Activated T-cell treated with anti-CD3 and anti-CD28 coated beads, Interleukin-2, amount 50 U/mL, for 4 hours (primary cell): Measurements from ENCODE around the gene FDX1. TPM values are rescaled to one million over a fixed set of nuclear protein-coding genes. Genes with fewer than 3 reads are reported as not detected.

ENCODE experiments used
- ATAC-seq, 2 donors: fragments of 200-7000 bp; cut with Tn5 transposase; one replicate each; pipeline ENCODE4 v1.10.0; 2021
- DNase-seq: peaks from one replicate; pipeline ENCODE4 v3.0.0-alpha.2; 2020
- H3K27me3 Mint-ChIP-seq: one replicate; pipeline ENCODE4 v1.8.0; 2021; ENCODE audit warnings: low read depth, mixed read lengths
- H3K36me3 Mint-ChIP-seq: one replicate; pipeline ENCODE4 v1.8.0; 2022; ENCODE audit warnings: mixed read lengths; ENCODE audit not compliant: insufficient read depth
- H3K4me1 Mint-ChIP-seq: one replicate; pipeline ENCODE4 v1.8.0; 2021; ENCODE audit warnings: low read depth, mixed read lengths
- H3K4me3 Mint-ChIP-seq: one replicate; pipeline ENCODE4 v1.8.0; 2021; ENCODE audit warnings: mild to moderate bottlenecking, moderate library complexity, mixed read lengths
- H3K9me3 Mint-ChIP-seq: one replicate; pipeline ENCODE4 v1.8.0; 2021; ENCODE audit warnings: mixed read lengths
- total RNA-seq, 3 donors: library from RNA; stranded (reverse); gene quantifications; one replicate each; pipeline ENCODE4 v1.2.1, GENCODE V29; 2021

FDX1 gene
- total RNA-seq, 3 donors from 2014 or later = 16.0 to 17.1 (median 16.0) TPM

GRCh38 chr11:110438017-110438416 is 8.3 kb downstream of the FDX1 start:
- no peaks in the 10 kb centered on the region for H3K27me3 Mint-ChIP-seq
- no peaks in the 10 kb centered on the region for H3K9me3 Mint-ChIP-seq
- no peak for ATAC-seq
- no peak for DNase-seq
- no peak overlapping the region for H3K4me3 Mint-ChIP-seq
- peaks cover 42% of the 10 kb centered on the region for H3K36me3 Mint-ChIP-seq
- H3K4me1 Mint-ChIP-seq = peaks cover 44% of the 10 kb centered on the region

- ATAC-seq (no peak), DNase-seq (no peak)
- Mint-ChIP-seq H3K4me3 (no peak overlapping the region), H3K4me1 (peaks cover 18% of the 10 kb centered on the region), H3K27me3 (no peaks in the 10 kb centered on the region), H3K9me3 (no peaks in the 10 kb centered on the region), H3K36me3 (peaks cover 47% of the 10 kb centered on the region)
Observed at GRCh38 chr11:110445437-110445836, 15.7 kb downstream of the FDX1 start.

GRCh38 chr11:110446061-110446460 is 16.3 kb downstream of the FDX1 start:
- no peak for ATAC-seq
- no peaks in the 10 kb centered on the region for H3K9me3 Mint-ChIP-seq
- H3K36me3 Mint-ChIP-seq = peaks cover 44% of the 10 kb centered on the region
- DNase-seq = no peak
- no peaks in the 10 kb centered on the region for H3K27me3 Mint-ChIP-seq
- peaks cover 17% of the 10 kb centered on the region for H3K4me1 Mint-ChIP-seq
- H3K4me3 Mint-ChIP-seq = no peak overlapping the region

GRCh38 chr11:110446594-110446993 is 16.8 kb downstream of the FDX1 start:
- no peak for DNase-seq
- Mint-ChIP-seq H3K4me3 (no peak overlapping the region), H3K36me3 (peaks cover 38% of the 10 kb centered on the region)

GRCh38 chr11:110447343-110447742 is 17.6 kb downstream of the FDX1 start:
- peaks cover 38% of the 10 kb centered on the region for H3K36me3 Mint-ChIP-seq
- no peak overlapping the region for H3K4me3 Mint-ChIP-seq
- ATAC-seq (no peak), DNase-seq (no peak)
- no peaks in the 10 kb centered on the region for H3K9me3 Mint-ChIP-seq
- H3K27me3 Mint-ChIP-seq = no peaks in the 10 kb centered on the region
- peaks cover 24% of the 10 kb centered on the region for H3K4me1 Mint-ChIP-seq

More at GRCh38 chr11:110446594-110446993, 16.8 kb downstream of the FDX1 start:
- peaks cover 19% of the 10 kb centered on the region for H3K4me1 Mint-ChIP-seq
- no peaks in the 10 kb centered on the region for H3K9me3 Mint-ChIP-seq
- no peak for ATAC-seq
- H3K27me3 Mint-ChIP-seq = no peaks in the 10 kb centered on the region

GRCh38 chr11:110447897-110448745 is 18.4 kb downstream of the FDX1 start:
- Mint-ChIP-seq H3K4me3 (no peak overlapping the region), H3K9me3 (no peaks in the 10 kb centered on the region), H3K4me1 (peaks cover 28% of the 10 kb centered on the region), H3K36me3 (peaks cover 30% of the 10 kb centered on the region), H3K27me3 (no peaks in the 10 kb centered on the region)
- ATAC-seq (no peak), DNase-seq (no peak)

GRCh38 chr11:110450246-110450645 is 20.5 kb downstream of the FDX1 start:
- peaks cover 35% of the 10 kb centered on the region for H3K4me1 Mint-ChIP-seq
- ATAC-seq = no peak
- peaks cover 23% of the 10 kb centered on the region for H3K36me3 Mint-ChIP-seq
- no peaks in the 10 kb centered on the region for H3K9me3 Mint-ChIP-seq
- no peak for DNase-seq
- no peak overlapping the region for H3K4me3 Mint-ChIP-seq
- no peaks in the 10 kb centered on the region for H3K27me3 Mint-ChIP-seq

- peaks cover 38% of the 10 kb centered on the region for H3K4me1 Mint-ChIP-seq
- DNase-seq = no peak
- no peaks in the 10 kb centered on the region for H3K9me3 Mint-ChIP-seq
- no peak for ATAC-seq
- peaks cover 16% of the 10 kb centered on the region for H3K36me3 Mint-ChIP-seq
- no peaks in the 10 kb centered on the region for H3K27me3 Mint-ChIP-seq
- no peak overlapping the region for H3K4me3 Mint-ChIP-seq
Observed at GRCh38 chr11:110452720-110453119, 23.0 kb downstream of the FDX1 start.

GRCh38 chr11:110453684-110454354 is 24.1 kb downstream of the FDX1 start:
- Mint-ChIP-seq H3K36me3 (peaks cover 19% of the 10 kb centered on the region), H3K4me3 (no peak overlapping the region), H3K9me3 (no peaks in the 10 kb centered on the region), H3K27me3 (no peaks in the 10 kb centered on the region), H3K4me1 (peaks cover 35% of the 10 kb centered on the region)
- peak in 1 of 2 donors; percentile 40 for ATAC-seq
- DNase-seq = no peak

GRCh38 chr11:110454609-110455008 is 24.9 kb downstream of the FDX1 start:
- H3K27me3 Mint-ChIP-seq = no peaks in the 10 kb centered on the region
- H3K9me3 Mint-ChIP-seq = no peaks in the 10 kb centered on the region
- H3K4me1 Mint-ChIP-seq = peaks cover 35% of the 10 kb centered on the region
- ATAC-seq (peak; percentile 27 to 57), DNase-seq (no peak)
- no peak overlapping the region for H3K4me3 Mint-ChIP-seq
- peaks cover 21% of the 10 kb centered on the region for H3K36me3 Mint-ChIP-seq

GRCh38 chr11:110455718-110456117 is 26.0 kb downstream of the FDX1 start:
- Mint-ChIP-seq H3K4me1 (peaks cover 35% of the 10 kb centered on the region), H3K36me3 (peaks cover 27% of the 10 kb centered on the region), H3K9me3 (no peaks in the 10 kb centered on the region), H3K4me3 (no peak overlapping the region), H3K27me3 (no peaks in the 10 kb centered on the region)
- ATAC-seq = peak in 1 of 2 donors; percentile 59
- DNase-seq = no peak

GRCh38 chr11:110463153-110463552 is 33.4 kb downstream of the FDX1 start:
- no peaks in the 10 kb centered on the region for H3K9me3 Mint-ChIP-seq
- ATAC-seq = no peak
- no peak overlapping the region for H3K4me3 Mint-ChIP-seq
- no peaks in the 10 kb centered on the region for H3K4me1 Mint-ChIP-seq
- DNase-seq = no peak
- peaks cover 26% of the 10 kb centered on the region for H3K36me3 Mint-ChIP-seq
- H3K27me3 Mint-ChIP-seq = no peaks in the 10 kb centered on the region

GRCh38 chr11:110465231-110465630 is 35.5 kb downstream of the FDX1 start:
- ATAC-seq = no peak

GRCh38 chr11:110467556-110467955 is 37.8 kb downstream of the FDX1 start:
- Mint-ChIP-seq H3K36me3 (peaks cover 14% of the 10 kb centered on the region), H3K4me1 (no peaks in the 10 kb centered on the region), H3K9me3 (no peaks in the 10 kb centered on the region), H3K4me3 (no peak overlapping the region), H3K27me3 (no peaks in the 10 kb centered on the region)
- DNase-seq (no peak), ATAC-seq (no peak)

More at GRCh38 chr11:110465231-110465630, 35.5 kb downstream of the FDX1 start:
- H3K36me3 Mint-ChIP-seq = peaks cover 18% of the 10 kb centered on the region
- H3K4me1 Mint-ChIP-seq = no peaks in the 10 kb centered on the region
- H3K27me3 Mint-ChIP-seq = no peaks in the 10 kb centered on the region
- no peak for DNase-seq
- no peak overlapping the region for H3K4me3 Mint-ChIP-seq
- no peaks in the 10 kb centered on the region for H3K9me3 Mint-ChIP-seq

GRCh38 chr11:110468121-110468520 is 38.4 kb downstream of the FDX1 start:
- no peak overlapping the region for H3K4me3 Mint-ChIP-seq
- H3K9me3 Mint-ChIP-seq = no peaks in the 10 kb centered on the region
- H3K36me3 Mint-ChIP-seq = peaks cover 12% of the 10 kb centered on the region
- no peak for DNase-seq
- ATAC-seq = no peak
- H3K27me3 Mint-ChIP-seq = no peaks in the 10 kb centered on the region
- no peaks in the 10 kb centered on the region for H3K4me1 Mint-ChIP-seq
